Prostate gland (tissue), 2 donors: ENCODE results near the gene JADE3.

Source experiments
- POLR2A ChIP-seq: fragments of 450-650 bp; IDR thresholded peaks from one replicate; pipeline ENCODE4 v1.6.1; 2016; ENCODE audit warnings: antibody characterized with exemption, mild to moderate bottlenecking
- TF ChIP-seq, protein P1 (sequence below), 4 experiments: fragments of 200-600 bp in 2 of 4; fragments of 450-650 bp in 2 of 4; sonication (generic) in 2 of 4; IDR thresholded peaks; 1 replicate in 3 of 4; 2 replicates in 1 of 4; pipeline ENCODE4 v1.5.1; 2016 to 2019; ENCODE audit warnings: antibody characterized with exemption in 4 of 4, mild to moderate bottlenecking in 2 of 4, moderate library complexity in 2 of 4

DNA sequence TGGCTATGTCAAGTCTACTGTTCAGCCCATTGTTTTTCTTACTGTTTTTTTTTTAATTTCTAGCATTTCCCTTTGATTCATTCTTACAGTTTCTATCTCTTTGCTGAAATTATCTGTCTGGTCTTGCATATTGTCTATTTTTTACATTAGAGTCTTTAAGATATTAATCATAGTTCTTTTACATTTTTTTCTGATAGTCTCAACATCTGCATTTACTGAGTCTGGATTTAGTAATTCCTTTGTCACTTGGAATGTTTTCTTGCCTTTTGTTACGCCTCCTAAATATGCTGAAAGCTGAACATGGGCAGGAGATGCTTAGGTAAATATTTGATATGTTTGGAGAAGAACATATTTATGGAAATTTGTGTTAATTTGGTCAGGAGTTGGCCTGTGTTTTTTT is 10.4 kb downstream of the JADE3 start:
- TF ChIP-seq, protein P1, sequence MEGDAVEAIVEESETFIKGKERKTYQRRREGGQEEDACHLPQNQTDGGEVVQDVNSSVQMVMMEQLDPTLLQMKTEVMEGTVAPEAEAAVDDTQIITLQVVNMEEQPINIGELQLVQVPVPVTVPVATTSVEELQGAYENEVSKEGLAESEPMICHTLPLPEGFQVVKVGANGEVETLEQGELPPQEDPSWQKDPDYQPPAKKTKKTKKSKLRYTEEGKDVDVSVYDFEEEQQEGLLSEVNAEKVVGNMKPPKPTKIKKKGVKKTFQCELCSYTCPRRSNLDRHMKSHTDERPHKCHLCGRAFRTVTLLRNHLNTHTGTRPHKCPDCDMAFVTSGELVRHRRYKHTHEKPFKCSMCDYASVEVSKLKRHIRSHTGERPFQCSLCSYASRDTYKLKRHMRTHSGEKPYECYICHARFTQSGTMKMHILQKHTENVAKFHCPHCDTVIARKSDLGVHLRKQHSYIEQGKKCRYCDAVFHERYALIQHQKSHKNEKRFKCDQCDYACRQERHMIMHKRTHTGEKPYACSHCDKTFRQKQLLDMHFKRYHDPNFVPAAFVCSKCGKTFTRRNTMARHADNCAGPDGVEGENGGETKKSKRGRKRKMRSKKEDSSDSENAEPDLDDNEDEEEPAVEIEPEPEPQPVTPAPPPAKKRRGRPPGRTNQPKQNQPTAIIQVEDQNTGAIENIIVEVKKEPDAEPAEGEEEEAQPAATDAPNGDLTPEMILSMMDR (IDR thresholded peaks at IDR 0.05), result no peak
- no peak for TF ChIP-seq POLR2A
